Esophagus muscularis mucosa (tissue), 4 donors: Measurements from ENCODE around the gene SORCS2. TPM values are rescaled to one million over a fixed set of nuclear protein-coding genes. Genes with fewer than 3 reads are reported as not detected.

Source experiments
- DNase-seq: peaks from one replicate; pipeline ENCODE4 v3.0.0-alpha.2; 2017; ENCODE audit errors: extremely low spot score
- H3K27ac ChIP-seq, 4 donors: fragments of 200-600 bp; sonication (generic); replicated peaks in 1 of 4; 1 replicate in 3 of 4; 2 replicates in 1 of 4; pipeline ENCODE4 v1.5.1; 2016 to 2019; ENCODE audit warnings: mild to moderate bottlenecking in 1 of 4
- H3K27me3 ChIP-seq, 4 donors: fragments of 200-600 bp; sonication (generic); one replicate each; pipeline versions ENCODE4 v1.5.1 to v1.6.0; 2016 to 2019
- H3K36me3 ChIP-seq, 4 donors: fragments of 200-600 bp; sonication (generic); one replicate each; pipeline ENCODE4 v1.5.1; 2016 to 2019
- H3K4me1 ChIP-seq, 4 donors: fragments of 200-600 bp; sonication (generic); one replicate each; pipeline ENCODE4 v1.5.1; 2016 to 2019
- H3K4me3 ChIP-seq, 4 donors: fragments of 200-600 bp; sonication (generic); 1 replicate in 2 of 4; 2 replicates in 2 of 4; pipeline ENCODE4 v1.5.1; 2016 to 2019; ENCODE audit warnings: mild to moderate bottlenecking in 4 of 4, moderate library complexity in 1 of 4
- H3K9me3 ChIP-seq, 4 donors: fragments of 200-600 bp; sonication (generic); 1 replicate in 3 of 4; 2 replicates in 1 of 4; pipeline ENCODE4 v1.5.1; 2016 to 2019
- CTCF ChIP-seq, 3 experiments: fragments of 200-600 bp in 2 of 3; fragments of 450-650 bp in 1 of 3; sonication (generic) in 2 of 3; IDR thresholded peaks; one replicate each; pipeline ENCODE4 v1.5.1; 2017 to 2019; ENCODE audit warnings: antibody characterized with exemption in 3 of 3, mild to moderate bottlenecking in 2 of 3, moderate library complexity in 1 of 3
- EP300 ChIP-seq: sonication (generic); formaldehyde crosslinking; IDR thresholded peaks from one replicate; pipeline ENCODE4 v1.6.1; 2017; ENCODE audit warnings: antibody characterized with exemption
- POLR2A ChIP-seq: fragments of 450-650 bp; IDR thresholded peaks from one replicate; pipeline ENCODE4 v1.6.1; 2017; ENCODE audit warnings: antibody characterized with exemption, moderate library complexity, mild to moderate bottlenecking, low read depth
- POLR2AphosphoS5 ChIP-seq, 2 donors: sonication (generic); formaldehyde crosslinking; IDR thresholded peaks; one replicate each; pipeline ENCODE4 v1.6.1; 2017; ENCODE audit warnings: antibody characterized with exemption in 2 of 2
- WGBS: methylation state at CpG from one replicate; pipeline ENCODE4 v1.1.5; 2018; 5-methylcytosine and 5-hydroxymethylcytosine counted together
- intact Hi-C: fragments of 100-400 bp; cut with DNase I; formaldehyde crosslinking; loops from one replicate; pipeline ENCODE4 v1.15.1; 2023
- total RNA-seq, 4 donors: library from RNA; depleted of rRNA; stranded (reverse); fragments of >200 nt; gene quantifications; one replicate each; pipeline versions ENCODE4 v1.1.0 to v1.2.1, GENCODE V29; 2016

SORCS2 gene
- total RNA-seq, 4 donors from 2014 or later, result 3.3 to 10.1 (median 4.3) TPM

GRCh38 chr4:7753271-7753670, 560.9 kb downstream of the SORCS2 start:
- Histone ChIP-seq H3K27me3 (no peaks in the 10 kb centered on the region), H3K36me3 (peaks cover 0 to 9% (median 3%) of the 10 kb centered on the region in 4 donors), H3K4me3 (no peak overlapping the region), H3K27ac (peak overlapping the region in 2 of 4 donors; percentile 11 to 18), H3K9me3 (no peaks in the 10 kb centered on the region), H3K4me1 (peaks cover 10 to 35% (median 23%) of the 10 kb centered on the region in 4 donors)
- no peak for TF ChIP-seq POLR2AphosphoS5 (IDR thresholded peaks at IDR 0.05)
- 68% methylated on average over 15 of the region's 15 CpGs for WGBS
- no peak for DNase-seq
- intact Hi-C loops, result no loop called here

- H3K36me3 ChIP-seq, result peaks cover 0 to 9% (median 3%) of the 10 kb centered on the region in 4 donors
- DNase-seq, result no peak
- no peak for TF ChIP-seq EP300
- TF ChIP-seq POLR2AphosphoS5 (IDR thresholded peaks at IDR 0.05), result no peak
- TF ChIP-seq CTCF (IDR thresholded peaks at IDR 0.05), result no peak
- no peak for TF ChIP-seq POLR2A
- H3K27me3 ChIP-seq, result no peaks in the 10 kb centered on the region
- no peak overlapping the region for H3K4me3 ChIP-seq
- intact Hi-C loops, result no loop called here
- peaks cover 11 to 39% (median 25%) of the 10 kb centered on the region in 4 donors for H3K4me1 ChIP-seq
- no peaks in the 10 kb centered on the region for H3K9me3 ChIP-seq
- WGBS, result 91% methylated on average over 15 of the region's 15 CpGs
- peak overlapping the region in 1 of 4 donors; percentile 18 for H3K27ac ChIP-seq
Observed at GRCh38 chr4:7753931-7754465, 561.7 kb downstream of the SORCS2 start.

- Histone ChIP-seq H3K4me1 (peaks cover 11 to 38% (median 30%) of the 10 kb centered on the region in 4 donors), H3K4me3 (no peak overlapping the region), H3K27me3 (no peaks in the 10 kb centered on the region), H3K27ac (no peak overlapping the region), H3K9me3 (no peaks in the 10 kb centered on the region), H3K36me3 (peaks cover 0 to 10% (median 4%) of the 10 kb centered on the region in 4 donors)
- 86% methylated on average over 19 of the region's 21 CpGs for WGBS
- TF ChIP-seq POLR2A, result no peak
- no peak for TF ChIP-seq EP300
- no peak for TF ChIP-seq CTCF (IDR thresholded peaks at IDR 0.05)
- TF ChIP-seq POLR2AphosphoS5 (IDR thresholded peaks at IDR 0.05), result no peak
- intact Hi-C loops, result no loop called here
- no peak for DNase-seq
Observed at GRCh38 chr4:7754565-7755262, 562.4 kb downstream of the SORCS2 start.

- no peak for DNase-seq
- no peaks in the 10 kb centered on the region for H3K9me3 ChIP-seq
- TF ChIP-seq CTCF (IDR thresholded peaks at IDR 0.05) (no peak), POLR2AphosphoS5 (IDR thresholded peaks at IDR 0.05) (no peak), POLR2A (no peak), EP300 (no peak)
- no peak overlapping the region for H3K27ac ChIP-seq
- H3K27me3 ChIP-seq, result no peaks in the 10 kb centered on the region
- peaks cover 11 to 39% (median 35%) of the 10 kb centered on the region in 4 donors for H3K4me1 ChIP-seq
- intact Hi-C loops, result no loop called here
- H3K36me3 ChIP-seq, result peaks cover 0 to 19% (median 7%) of the 10 kb centered on the region in 4 donors
- WGBS, result 91% methylated on average over 16 of the region's 16 CpGs
- H3K4me3 ChIP-seq, result no peak overlapping the region
Observed at GRCh38 chr4:7755561-7755960, 563.2 kb downstream of the SORCS2 start.

GRCh38 chr4:7756071-7756470, 563.7 kb downstream of the SORCS2 start:
- Histone ChIP-seq H3K4me1 (peaks cover 11 to 40% (median 34%) of the 10 kb centered on the region in 4 donors), H3K27me3 (no peaks in the 10 kb centered on the region), H3K4me3 (no peak overlapping the region), H3K27ac (no peak overlapping the region), H3K9me3 (no peaks in the 10 kb centered on the region), H3K36me3 (peaks cover 0 to 24% (median 9%) of the 10 kb centered on the region in 4 donors)
- DNase-seq, result no peak
- TF ChIP-seq POLR2AphosphoS5 (IDR thresholded peaks at IDR 0.05) (no peak), CTCF (IDR thresholded peaks at IDR 0.05) (no peak), POLR2A (no peak), EP300 (no peak)
- intact Hi-C loops, result no loop called here
- WGBS, result 83% methylated on average over 4 of the region's 14 CpGs
